ENCODE measurements around the gene VCL. TPM values are rescaled to one million over a fixed set of nuclear protein-coding genes. Genes with fewer than 3 reads are reported as not detected.

VCL gene
- total and polyA plus RNA-seq, 8 donors = 8.6 to 51.7 (median 28.5) TPM

DNA sequence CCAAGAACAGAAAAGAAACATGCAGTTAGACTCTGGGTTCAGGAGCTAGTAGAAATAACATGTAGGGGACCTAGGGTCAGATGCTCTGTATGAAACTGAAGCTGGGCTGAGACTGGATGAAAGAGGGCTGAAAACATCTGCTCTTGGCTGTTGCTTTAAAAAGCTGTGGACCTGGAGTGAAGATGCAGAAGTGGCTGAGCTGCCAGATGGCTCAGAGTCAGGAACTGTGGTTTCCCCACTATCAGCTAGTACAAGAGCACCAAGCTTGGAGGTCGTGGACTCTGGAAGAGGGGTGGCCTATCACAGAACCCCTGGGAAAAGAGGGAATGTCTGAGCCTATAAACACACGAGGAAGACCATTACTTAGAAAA lies 159.0 kb downstream of the VCL start:
- H3K27me3 ChIP-seq = no peaks in the 10 kb centered on the region
- DNase-seq (no peak), FAIRE-seq (no peak), ATAC-seq (peak in 2 of 4 donors; percentile 31 to 35)
- H3K4me1 ChIP-seq = peaks cover 0 to 11% (median 11%) of the 10 kb centered on the region in 3 donors
- no peaks in the 10 kb centered on the region for H3K36me3 ChIP-seq
- H3K9me3 ChIP-seq = no peaks in the 10 kb centered on the region
- intact Hi-C loops (cut with DNase I) = no loop called here
- no peak overlapping the region for H3K4me3 ChIP-seq
- no peak overlapping the region for H3K27ac ChIP-seq
- TF ChIP-seq CTCF (IDR thresholded peaks at IDR 0.05) = no peak
- WGBS, 2 donors = 30 to 31% methylated on average over 2 of the region's 2 CpGs

DNA sequence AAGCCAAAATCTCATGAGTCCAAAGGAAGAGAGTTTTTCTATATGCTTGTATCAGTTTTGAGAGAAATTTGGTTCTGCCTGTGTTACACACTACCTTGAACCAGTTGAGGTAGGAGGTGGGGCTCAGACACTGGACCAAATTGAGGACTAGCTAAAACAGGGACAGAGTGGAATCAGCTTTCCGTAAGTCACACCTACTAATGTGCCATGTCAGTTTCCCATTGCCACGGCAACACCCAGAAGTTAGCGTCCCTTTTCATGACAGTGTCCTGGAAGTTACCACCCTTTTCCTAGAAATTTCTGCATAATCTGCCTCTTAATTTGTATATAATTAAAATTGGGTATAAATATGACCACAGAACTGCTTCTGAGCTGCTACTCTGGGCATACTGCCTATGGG lies 162.1 kb downstream of the VCL start:
- Histone ChIP-seq H3K27me3 (no peaks in the 10 kb centered on the region), H3K4me1 (no peaks in the 10 kb centered on the region), H3K27ac (no peak overlapping the region), H3K9me3 (no peaks in the 10 kb centered on the region), H3K36me3 (no peaks in the 10 kb centered on the region), H3K4me3 (no peak overlapping the region)
- 93% methylated on average over 3 of the region's 3 CpGs for WGBS, 2 donors
- no peak for TF ChIP-seq CTCF (IDR thresholded peaks at IDR 0.05)
- ATAC-seq (no peak), FAIRE-seq (no peak), DNase-seq (no peak)
- intact Hi-C loops (cut with DNase I) = no loop called here

- Histone ChIP-seq H3K36me3 (no peaks in the 10 kb centered on the region), H3K4me3 (no peak overlapping the region), H3K4me1 (no peaks in the 10 kb centered on the region), H3K9me3 (no peaks in the 10 kb centered on the region), H3K27me3 (no peaks in the 10 kb centered on the region), H3K27ac (no peak overlapping the region)
- DNase-seq (no peak), FAIRE-seq (no peak), ATAC-seq (no peak)
- intact Hi-C loops (cut with DNase I) = no loop called here
- no peak for TF ChIP-seq CTCF (IDR thresholded peaks at IDR 0.05)
- 83 to 87% methylated on average over 3 of the region's 3 CpGs for WGBS, 2 donors
These were observed 165.6 kb downstream of the VCL start for GRCh38 chr10:74163319-74164068.

GRCh38 chr10:74164716-74165529 lies 167.0 kb downstream of the VCL start:
- Histone ChIP-seq H3K4me1 (no peaks in the 10 kb centered on the region), H3K27me3 (no peaks in the 10 kb centered on the region), H3K36me3 (no peaks in the 10 kb centered on the region), H3K27ac (no peak overlapping the region), H3K4me3 (no peak overlapping the region), H3K9me3 (no peaks in the 10 kb centered on the region)
- 61 to 62% methylated on average over 6 of the region's 6 CpGs for WGBS, 2 donors
- intact Hi-C loops (cut with DNase I) = no loop called here
- no peak for ATAC-seq
- no peak for TF ChIP-seq CTCF (IDR thresholded peaks at IDR 0.05)
- DNase-seq = no peak
- no peak for FAIRE-seq

DNA sequence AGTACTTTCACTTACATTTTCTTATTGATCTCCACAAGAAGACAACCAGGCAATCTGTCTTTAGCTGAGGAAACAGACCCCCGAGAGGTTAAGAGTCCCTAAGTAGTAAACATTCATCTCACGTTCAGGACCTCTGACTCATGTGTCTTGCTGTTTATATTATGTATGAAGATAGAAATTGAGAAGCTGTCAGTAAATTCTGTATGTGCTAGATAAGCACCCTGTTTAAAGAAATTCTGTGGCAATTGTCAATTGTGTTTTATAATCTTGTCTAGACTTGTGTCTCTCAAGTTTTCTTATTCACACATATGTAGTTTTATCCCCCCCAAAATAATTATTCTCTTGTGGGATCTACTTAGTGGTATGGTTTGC lies 167.6 kb downstream of the VCL start:
- no peak for TF ChIP-seq CTCF (IDR thresholded peaks at IDR 0.05)
- Histone ChIP-seq H3K4me3 (no peak overlapping the region), H3K27me3 (no peaks in the 10 kb centered on the region), H3K4me1 (no peaks in the 10 kb centered on the region), H3K9me3 (no peaks in the 10 kb centered on the region), H3K36me3 (no peaks in the 10 kb centered on the region), H3K27ac (no peak overlapping the region)
- no peak for ATAC-seq
- 54 to 63% methylated on average over 2 of the region's 2 CpGs for WGBS, 2 donors
- intact Hi-C loops (cut with DNase I) = no loop called here
- no peak for FAIRE-seq
- no peak for DNase-seq

Measured in pancreas (tissue), 10 donors.